K562 (cell line): ENCODE measurements around the gene SERPIND1. TPM values are rescaled to one million over a fixed set of nuclear protein-coding genes. Genes with fewer than 3 reads are reported as not detected.

Experiments used
- ATAC-seq: fragments of 200-7000 bp; cut with Tn5 transposase; 3 replicates; pipeline ENCODE4 v1.9.1; 2020; ENCODE audit warnings: moderate library complexity
- BruUV-seq: library from RNA; stranded (reverse); fragments of 400-500 nt; replicated peaks from 2 replicates; lab custom pipeline; 2021; lab: Mats Ljungman, UMichigan
- CTCF ChIA-PET: fragments of 300-600 bp; formaldehyde crosslinking; extraction: SDS; loops from one replicate; lab custom pipeline; 2021; ENCODE audit warnings: low intra/inter-chr PET ratio; lab: Yijun Ruan, JAX
- POLR2A ChIA-PET: fragments of 300-600, 350-650 bp; sonication (Branson Sonifier 250); formaldehyde crosslinking; extraction: SDS; loops from one replicate; lab custom pipeline; 2021; ENCODE audit warnings: antibody characterized with exemption, inconsistent platforms; lab: Yijun Ruan, JAX
- DNase-seq, 4 experiments: peaks; one replicate each; pipeline versions ENCODE4 v3.0.0 to v3.0.0-alpha.2; 2011 to 2018; ENCODE audit warnings: low spot score in 3 of 4, mixed read lengths in 3 of 4; ENCODE audit errors: extremely low read depth in 1 of 4
- FAIRE-seq: peaks from 2 replicates; lab custom pipeline; 2011; peaks lifted over from hg19 to GRCh38; lab: Jason Lieb, UNC
- H2AFZ ChIP-seq: 2 replicates; pipeline ENCODE4 v1.6.0; 2011; ENCODE audit warnings: low read depth, low read length, control low read depth, inconsistent platforms
- H3K27ac ChIP-seq: fragments of 200-600 bp; 3 replicates; pipeline ENCODE4 v1.8.0; 2011; ENCODE audit warnings: low read depth, mild to moderate bottlenecking, control low read depth, inconsistent platforms, low read length, moderate library complexity, mixed read lengths; ENCODE audit errors: extremely low read depth
- H3K27me3 ChIP-seq, 2 experiments: fragments of 300-600 bp in 1 of 2; 2 replicates in 1 of 2; 3 replicates in 1 of 2; pipeline versions ENCODE4 v1.6.0 to v1.8.0; 2011; ENCODE audit warnings: inconsistent platforms in 2 of 2, low read length in 2 of 2, mild to moderate bottlenecking in 1 of 2, mixed read lengths in 1 of 2, moderate library complexity in 1 of 2; ENCODE audit not compliant: control insufficient read depth in 2 of 2, insufficient read depth in 2 of 2
- H3K36me3 ChIP-seq: fragments of 300-600 bp; 3 replicates; pipeline ENCODE4 v1.8.0; 2011; ENCODE audit warnings: mild to moderate bottlenecking, low read length, inconsistent platforms; ENCODE audit not compliant: control insufficient read depth, insufficient read depth
- H3K4me1 ChIP-seq, 2 experiments: fragments of 200-600 bp in 1 of 2; replicated peaks in 1 of 2; 2 replicates in 1 of 2; 3 replicates in 1 of 2; pipeline versions ENCODE4 v1.5.1 to v1.8.0; 2011; ENCODE audit warnings: inconsistent platforms in 2 of 2, low read length in 2 of 2, mild to moderate bottlenecking in 1 of 2, mixed read lengths in 1 of 2, moderate library complexity in 1 of 2; ENCODE audit not compliant: control insufficient read depth in 2 of 2, insufficient read depth in 2 of 2
- H3K4me2 ChIP-seq: 2 replicates; pipeline ENCODE4 v1.6.1; 2011; ENCODE audit warnings: low read length, control low read depth, inconsistent platforms, mixed read lengths; ENCODE audit not compliant: insufficient read depth
- H3K4me3 ChIP-seq: fragments of 200-600 bp; sonication (generic), shearing (Covaris generic); 2 replicates; pipeline ENCODE4 v1.5.1; 2016; ENCODE audit warnings: control low read depth, inconsistent platforms
- H3K79me2 ChIP-seq: fragments of 200-600 bp; 3 replicates; pipeline ENCODE4 v1.8.0; 2011; ENCODE audit warnings: low read length, inconsistent platforms; ENCODE audit not compliant: control insufficient read depth, insufficient read depth
- H3K9ac ChIP-seq, 2 experiments: 2 replicates each; pipeline versions ENCODE4 v1.6.0 to v1.6.1; 2011; ENCODE audit warnings: low read depth in 2 of 2, low read length in 2 of 2, control low read depth in 1 of 2, inconsistent platforms in 1 of 2, mild to moderate bottlenecking in 1 of 2, mixed read lengths in 1 of 2; ENCODE audit not compliant: insufficient read depth in 1 of 2
- H3K9me1 ChIP-seq: one replicate; pipeline ENCODE4 v1.6.0; 2011; ENCODE audit warnings: inconsistent platforms, mild to moderate bottlenecking, low read length, moderate library complexity; ENCODE audit not compliant: control insufficient read depth, insufficient read depth
- H3K9me3 ChIP-seq: replicated peaks from 2 replicates; pipeline ENCODE4 v1.5.1; 2011; ENCODE audit warnings: low read depth, low read length, inconsistent platforms; ENCODE audit not compliant: control insufficient read depth, insufficient read depth
- H4K20me1 ChIP-seq: replicated peaks from 2 replicates; pipeline ENCODE4 v1.6.1; 2011; ENCODE audit warnings: low read length, inconsistent platforms, mixed read lengths; ENCODE audit not compliant: control insufficient read depth, insufficient read depth
- IRF2 ChIP-seq: sonication (generic); formaldehyde crosslinking; IDR thresholded peaks from 2 replicates; pipeline ENCODE4 v1.8.1; 2022; ENCODE audit warnings: mild to moderate bottlenecking, missing genetic modification reagents
- MYC ChIP-seq, 2 experiments: fragments of 250-450 bp in 1 of 2; sonication (Bioruptor Pico) in 1 of 2; IDR thresholded peaks; 2 replicates each; pipeline versions ENCODE4 v1.5.1 to v1.6.1; 2012 to 2021; ENCODE audit warnings: low read depth in 2 of 2, borderline replicate concordance in 1 of 2, improper control_type of control experiment in 1 of 2, low read length in 1 of 2, mild to moderate bottlenecking in 1 of 2, moderate library complexity in 1 of 2
- SMAD2 ChIP-seq: fragments of 150-350 bp; IDR thresholded peaks from 2 replicates; pipeline ENCODE4 v1.6.1; 2014; ENCODE audit warnings: low read depth, mild to moderate bottlenecking, low read length
- SNRNP70 ChIP-seq: fragments of 200-400 bp; formaldehyde crosslinking; optimal IDR thresholded peaks from 2 replicates; pipeline ENCODE3; 2017; ENCODE audit warnings: low read depth, low read length
- TAF15 ChIP-seq: fragments of 200-400 bp; formaldehyde crosslinking; IDR thresholded peaks from 2 replicates; pipeline ENCODE4 v1.6.1; 2017; ENCODE audit warnings: mild to moderate bottlenecking, low read depth, low read length, moderate library complexity
- ZNF778 ChIP-seq: fragments of 450-650 bp; formaldehyde crosslinking; IDR thresholded peaks from 2 replicates; pipeline ENCODE4 v1.4.0; 2020; ENCODE audit warnings: mild to moderate bottlenecking, moderate library complexity
- WGBS: fragments of 100-300 bp; shearing (Covaris generic); methylation state at CpG from one replicate; pipeline ENCODE4 v1.1.6; 2016; ENCODE audit warnings: low coverage, mixed read lengths; ENCODE audit not compliant: insufficient coverage; ENCODE audit errors: missing lambda C conversion rate; 5-methylcytosine and 5-hydroxymethylcytosine counted together
- in situ Hi-C: fragments of 300-500 bp; cut with MboI; formaldehyde crosslinking; loops from 4 replicates; pipeline ENCODE4 v1.15.0; 2018; ENCODE audit warnings: inconsistent platforms, mixed read lengths
- intact Hi-C: fragments of 100-400 bp; cut with micrococcal nuclease; formaldehyde crosslinking; loops from 2 replicates; pipeline ENCODE4 v1.14.2; 2022
- polyA plus RNA-seq, 8 experiments: library from polyadenylated mRNA; depleted of rRNA in 4 of 8; stranded (reverse) in 5 of 8; unstranded in 3 of 8; fragments of >200 nt; fragmentation: Nextera tagmentation in 2 of 8; fragmentation: Illumina TruSeq in 1 of 8; extraction: Ambion mirVana in 2 of 8; extraction: Trizol in 1 of 8; gene quantifications; 2 replicates each; pipeline versions ENCODE4 v1.2.1 to v1.2.3, GENCODE V29; 2011 to 2014; ENCODE audit warnings: inconsistent platforms in 1 of 8, missing spikeins in 1 of 8
- total RNA-seq, 7 experiments: library from RNA; depleted of rRNA in 6 of 7; stranded (reverse); fragments of >200 nt in 6 of 7; fragmentation: Illumina TruSeq in 2 of 7; extraction: Trizol in 2 of 7; gene quantifications; 2 replicates each; pipeline versions ENCODE4 v1.2.1 to v1.2.3, GENCODE V29; 2011 to 2021; ENCODE audit warnings: low replicate concordance in 1 of 7
- TF ChIP-seq, protein P1 (sequence below): sonication (generic); formaldehyde crosslinking; IDR thresholded peaks from 2 replicates; pipeline ENCODE4 v1.8.0; 2022; ENCODE audit warnings: missing genetic modification reagents, mild to moderate bottlenecking, borderline replicate concordance

SERPIND1 gene
- total and polyA plus RNA-seq, 9 of the 15 experiments (the other 6 are each of a cell fraction or from before 2014, with no cell fraction given) = 0.04 to 0.11 (median 0.09) TPM; not detected in 6

DNA sequence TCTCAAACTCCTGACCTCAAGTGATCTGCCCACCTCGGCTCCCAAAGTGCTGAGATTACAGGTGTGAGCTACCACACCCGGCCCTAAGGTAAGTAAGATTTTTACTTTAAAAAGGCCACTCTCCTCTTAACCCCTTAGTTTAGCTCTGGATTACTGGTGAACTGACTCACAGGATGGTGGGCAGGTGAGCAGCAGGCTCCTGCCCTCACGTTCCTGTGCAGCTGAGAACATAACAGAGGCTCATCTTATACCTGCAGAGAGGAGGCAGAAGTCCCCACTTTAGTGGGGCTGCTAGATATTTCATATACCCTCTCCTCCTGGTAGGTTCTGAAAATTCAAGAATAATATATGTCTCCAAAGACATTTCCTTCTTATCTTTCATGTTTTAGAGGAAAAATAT lies 17.1 kb upstream of the SERPIND1 start:
- Histone ChIP-seq H3K36me3 (peaks cover 38% of the 10 kb centered on the region), H3K4me3 (no peak overlapping the region), H3K27ac (no peak overlapping the region), H3K79me2 (no peaks in the 10 kb centered on the region), H3K9me3 (no peaks in the 10 kb centered on the region), H3K4me2 (no peak overlapping the region), H4K20me1 (no peaks in the 10 kb centered on the region), H3K4me1 (peaks cover 0 to 3% of the 10 kb centered on the region in 2 experiments; a peak in 1 of 5 replicates), H3K27me3 (no peaks in the 10 kb centered on the region), H3K9ac (no peak overlapping the region), H3K9me1 (no peaks in the 10 kb centered on the region), H2AFZ (no peak overlapping the region)
- intact Hi-C loops (no loop called here), in situ Hi-C loops (no loop called here)
- DNase-seq (no peak), FAIRE-seq (no peak), ATAC-seq (no peak)
- BruUV-seq = no TSS peak
- 80% methylated on average over 3 of the region's 3 CpGs for WGBS
- CTCF ChIA-PET = no interaction called here
- POLR2A ChIA-PET = interaction anchor here (1.0 to 3.9 kb wide), 4 partner anchors 9 to 18 kb away, joined by 4 to 27 read pairs (median 14); partner anchors contain the start of gene SERPIND1
- TF ChIP-seq, protein P1, sequence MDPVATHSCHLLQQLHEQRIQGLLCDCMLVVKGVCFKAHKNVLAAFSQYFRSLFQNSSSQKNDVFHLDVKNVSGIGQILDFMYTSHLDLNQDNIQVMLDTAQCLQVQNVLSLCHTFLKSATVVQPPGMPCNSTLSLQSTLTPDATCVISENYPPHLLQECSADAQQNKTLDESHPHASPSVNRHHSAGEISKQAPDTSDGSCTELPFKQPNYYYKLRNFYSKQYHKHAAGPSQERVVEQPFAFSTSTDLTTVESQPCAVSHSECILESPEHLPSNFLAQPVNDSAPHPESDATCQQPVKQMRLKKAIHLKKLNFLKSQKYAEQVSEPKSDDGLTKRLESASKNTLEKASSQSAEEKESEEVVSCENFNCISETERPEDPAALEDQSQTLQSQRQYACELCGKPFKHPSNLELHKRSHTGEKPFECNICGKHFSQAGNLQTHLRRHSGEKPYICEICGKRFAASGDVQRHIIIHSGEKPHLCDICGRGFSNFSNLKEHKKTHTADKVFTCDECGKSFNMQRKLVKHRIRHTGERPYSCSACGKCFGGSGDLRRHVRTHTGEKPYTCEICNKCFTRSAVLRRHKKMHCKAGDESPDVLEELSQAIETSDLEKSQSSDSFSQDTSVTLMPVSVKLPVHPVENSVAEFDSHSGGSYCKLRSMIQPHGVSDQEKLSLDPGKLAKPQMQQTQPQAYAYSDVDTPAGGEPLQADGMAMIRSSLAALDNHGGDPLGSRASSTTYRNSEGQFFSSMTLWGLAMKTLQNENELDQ (CRISPR knock-in tag) = no peak
- TF ChIP-seq TAF15 = no peak
- TF ChIP-seq ZNF778 (CRISPR knock-in tag) = 0 out of 2 replicates have a peak, but pooled peaks have one; percentile 4
- TF ChIP-seq IRF2 (CRISPR knock-in tag) = 0 out of 2 replicates have a peak, but pooled peaks have one; percentile 37
- peak; percentile 17; the same call in 1 of the 2 replicates for TF ChIP-seq SMAD2
- TF ChIP-seq SNRNP70 = no peak
- no peak for TF ChIP-seq MYC (IDR thresholded peaks at IDR 0.05; ENCODE audit: low read depth, low read length)
- TF ChIP-seq MYC (CRISPR knock-in tag; IDR thresholded peaks at IDR 0.05; ENCODE audit: borderline replicate concordance, low read depth) = peak; percentile 71; the same call in 1 of the 2 replicates
